ENCODE data around the gene MAGI2. TPM values are rescaled to one million over a fixed set of nuclear protein-coding genes. Genes with fewer than 3 reads are reported as not detected.

Gene MAGI2
- total RNA-seq, 2 donors from 2014 or later = 18.3 to 31.8 TPM

DNA sequence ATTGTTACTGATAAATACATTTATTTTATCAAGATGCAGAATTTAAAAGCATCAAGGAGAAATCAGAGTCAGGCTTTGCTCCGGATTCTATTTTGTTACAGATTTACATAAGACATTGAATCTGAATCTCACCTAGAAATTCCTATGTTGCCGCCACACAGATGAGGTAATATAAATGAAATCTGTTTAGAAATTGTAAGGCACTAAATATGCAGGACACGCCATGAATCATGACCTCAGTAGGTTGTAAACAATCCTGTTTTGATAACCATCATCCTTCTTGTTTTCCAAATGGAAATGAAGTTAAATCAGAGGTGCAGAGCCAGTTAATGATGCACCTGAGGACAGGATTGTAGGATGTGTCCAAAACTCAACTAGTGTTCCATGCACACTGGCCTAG lies 778.0 kb downstream of the MAGI2 start:
- H3K27me3 ChIP-seq (replicated peaks; ENCODE audit: insufficient read depth) = no peaks in the 10 kb centered on the region

DNA sequence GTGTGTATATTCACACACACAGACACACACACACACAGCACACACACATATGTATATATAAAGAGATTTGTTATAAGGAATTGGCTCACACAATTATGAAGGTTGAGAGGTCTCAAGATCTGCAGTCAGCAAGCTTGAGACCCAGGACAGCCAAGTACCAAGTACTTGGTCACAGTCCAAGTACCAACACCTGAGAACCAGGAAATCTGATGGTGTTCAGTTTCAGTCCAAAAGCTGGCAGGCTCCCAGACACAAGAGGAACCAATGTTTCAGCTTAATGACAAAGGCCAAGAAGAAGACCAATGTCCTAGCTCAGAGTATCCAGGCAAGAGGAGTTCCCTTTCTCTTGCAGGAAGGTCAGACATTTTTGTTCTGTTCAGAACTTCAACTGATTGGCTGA lies 780.2 kb downstream of the MAGI2 start:
- no peaks in the 10 kb centered on the region for H3K4me1 ChIP-seq (ENCODE audit: control insufficient read depth in 1 of 2, low read depth in 2 of 2)
- no peaks in the 10 kb centered on the region for H3K27me3 ChIP-seq (replicated peaks; ENCODE audit: insufficient read depth)
- H3K27ac ChIP-seq = no peak overlapping the region
- DNase-seq (ENCODE audit: low spot score) (no peak), ATAC-seq (ENCODE audit: insufficient number of reproducible peaks, low FRiP score, low read depth) (no peak)
- no peak overlapping the region for H3K4me3 ChIP-seq
- H3K9me3 ChIP-seq = no peaks in the 10 kb centered on the region
- H3K36me3 ChIP-seq = no peaks in the 10 kb centered on the region
- TF ChIP-seq, protein P1, sequence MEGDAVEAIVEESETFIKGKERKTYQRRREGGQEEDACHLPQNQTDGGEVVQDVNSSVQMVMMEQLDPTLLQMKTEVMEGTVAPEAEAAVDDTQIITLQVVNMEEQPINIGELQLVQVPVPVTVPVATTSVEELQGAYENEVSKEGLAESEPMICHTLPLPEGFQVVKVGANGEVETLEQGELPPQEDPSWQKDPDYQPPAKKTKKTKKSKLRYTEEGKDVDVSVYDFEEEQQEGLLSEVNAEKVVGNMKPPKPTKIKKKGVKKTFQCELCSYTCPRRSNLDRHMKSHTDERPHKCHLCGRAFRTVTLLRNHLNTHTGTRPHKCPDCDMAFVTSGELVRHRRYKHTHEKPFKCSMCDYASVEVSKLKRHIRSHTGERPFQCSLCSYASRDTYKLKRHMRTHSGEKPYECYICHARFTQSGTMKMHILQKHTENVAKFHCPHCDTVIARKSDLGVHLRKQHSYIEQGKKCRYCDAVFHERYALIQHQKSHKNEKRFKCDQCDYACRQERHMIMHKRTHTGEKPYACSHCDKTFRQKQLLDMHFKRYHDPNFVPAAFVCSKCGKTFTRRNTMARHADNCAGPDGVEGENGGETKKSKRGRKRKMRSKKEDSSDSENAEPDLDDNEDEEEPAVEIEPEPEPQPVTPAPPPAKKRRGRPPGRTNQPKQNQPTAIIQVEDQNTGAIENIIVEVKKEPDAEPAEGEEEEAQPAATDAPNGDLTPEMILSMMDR (IDR thresholded peaks at IDR 0.05) = no peak

More for the DNA sequence above, 778.0 kb downstream of the MAGI2 start:
- no peaks in the 10 kb centered on the region for H3K36me3 ChIP-seq
- no peak overlapping the region for H3K4me3 ChIP-seq
- TF ChIP-seq, protein P1 (IDR thresholded peaks at IDR 0.05) = no peak
- ATAC-seq (ENCODE audit: insufficient number of reproducible peaks, low FRiP score, low read depth) (no peak), DNase-seq (ENCODE audit: low spot score) (no peak)
- no peak overlapping the region for H3K27ac ChIP-seq
- H3K9me3 ChIP-seq = no peaks in the 10 kb centered on the region
- no peaks in the 10 kb centered on the region for H3K4me1 ChIP-seq (ENCODE audit: control insufficient read depth in 1 of 2, low read depth in 2 of 2)

DNA sequence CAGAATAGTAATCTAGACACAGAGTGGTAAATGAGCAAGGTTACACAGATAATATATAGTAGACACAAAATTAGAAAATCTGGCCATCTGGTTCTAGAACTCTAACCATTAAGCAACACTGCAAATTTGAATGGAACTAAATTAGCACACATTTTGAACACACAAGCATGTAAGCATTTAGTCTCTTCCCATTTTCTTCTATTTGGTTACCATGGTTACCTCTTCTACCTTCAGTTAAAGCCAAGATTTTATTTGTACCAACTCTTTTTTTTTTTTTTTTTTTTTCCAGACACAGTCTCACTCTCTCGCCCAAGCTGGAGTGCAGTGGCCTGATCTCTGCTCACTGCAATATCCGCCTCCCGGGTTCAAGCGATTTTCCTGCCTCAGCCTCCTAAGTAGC lies 790.5 kb downstream of the MAGI2 start:
- Histone ChIP-seq H3K27ac (no peak overlapping the region), H3K36me3 (no peaks in the 10 kb centered on the region), H3K4me3 (no peak overlapping the region), H3K4me1 (ENCODE audit: control insufficient read depth in 1 of 2, low read depth in 2 of 2) (no peaks in the 10 kb centered on the region), H3K27me3 (replicated peaks; ENCODE audit: insufficient read depth) (no peaks in the 10 kb centered on the region), H3K9me3 (no peaks in the 10 kb centered on the region)
- no peak for ATAC-seq (ENCODE audit: insufficient number of reproducible peaks, low FRiP score, low read depth)
- TF ChIP-seq, protein P1 (IDR thresholded peaks at IDR 0.05) = no peak
- DNase-seq (ENCODE audit: low spot score) = no peak

DNA sequence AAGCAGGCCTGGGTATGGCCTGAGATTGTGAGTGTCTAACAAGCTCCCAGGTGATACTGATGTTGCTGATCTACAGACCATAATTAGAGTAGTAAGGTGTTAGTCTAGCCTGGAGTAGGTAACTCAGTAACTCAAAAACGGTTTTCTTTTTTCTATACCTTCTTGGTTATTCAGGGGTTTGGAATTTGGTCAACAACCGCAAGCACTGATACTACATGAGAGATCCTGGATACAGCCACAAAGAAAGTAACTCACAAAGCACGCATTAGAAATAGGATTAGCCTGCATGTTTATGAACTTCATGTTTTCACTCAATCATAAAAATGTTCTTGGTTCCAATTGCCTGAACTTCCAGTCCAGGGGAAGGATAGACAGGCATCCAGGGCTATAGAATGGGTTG lies 803.5 kb downstream of the MAGI2 start:
- H3K4me3 ChIP-seq = no peak overlapping the region
- H3K27me3 ChIP-seq (replicated peaks; ENCODE audit: insufficient read depth) = no peaks in the 10 kb centered on the region
- H3K27ac ChIP-seq = no peak overlapping the region
- no peaks in the 10 kb centered on the region for H3K9me3 ChIP-seq
- no peaks in the 10 kb centered on the region for H3K4me1 ChIP-seq (ENCODE audit: control insufficient read depth in 1 of 2, low read depth in 2 of 2)
- TF ChIP-seq, protein P1 (IDR thresholded peaks at IDR 0.05) = no peak
- DNase-seq (ENCODE audit: low spot score) (no peak), ATAC-seq (ENCODE audit: insufficient number of reproducible peaks, low FRiP score, low read depth) (no peak)
- no peaks in the 10 kb centered on the region for H3K36me3 ChIP-seq

DNA sequence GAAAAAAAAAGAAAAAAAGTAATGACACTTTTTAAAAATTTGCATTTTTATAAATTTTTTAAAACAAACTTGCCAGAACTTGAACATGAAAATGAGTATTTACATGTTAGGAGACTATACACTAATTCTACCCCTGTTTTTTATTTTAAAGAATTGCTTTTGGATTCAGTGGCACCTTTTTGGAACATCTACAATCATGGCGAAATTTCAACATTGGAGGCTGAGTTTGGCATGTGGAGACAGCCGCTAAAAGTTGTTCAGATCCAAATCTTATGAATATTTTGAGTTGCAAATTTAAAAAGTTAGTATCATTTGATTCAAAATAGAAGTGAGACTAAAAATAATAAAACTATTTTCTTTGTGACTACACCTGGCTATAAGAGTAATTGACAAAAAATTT lies 804.2 kb downstream of the MAGI2 start:
- no peak for DNase-seq (ENCODE audit: low spot score)
- H3K9me3 ChIP-seq = no peaks in the 10 kb centered on the region
- no peak overlapping the region for H3K4me3 ChIP-seq
- TF ChIP-seq, protein P1 (IDR thresholded peaks at IDR 0.05) = no peak
- H3K4me1 ChIP-seq (ENCODE audit: control insufficient read depth in 1 of 2, low read depth in 2 of 2) = no peaks in the 10 kb centered on the region
- no peak overlapping the region for H3K27ac ChIP-seq
- no peaks in the 10 kb centered on the region for H3K36me3 ChIP-seq
- H3K27me3 ChIP-seq (replicated peaks; ENCODE audit: insufficient read depth) = no peaks in the 10 kb centered on the region
- no peak for ATAC-seq (ENCODE audit: insufficient number of reproducible peaks, low FRiP score, low read depth)
